Caco-2 (cell line): ENCODE data around the gene CLPX. TPM values are rescaled to one million over a fixed set of nuclear protein-coding genes. Genes with fewer than 3 reads are reported as not detected.

ENCODE experiments used
- BruUV-seq: library from RNA; stranded (reverse); fragments of 400-500 nt; replicated peaks from 2 replicates; lab custom pipeline; 2021; lab: Mats Ljungman, UMichigan
- CTCF ChIA-PET: fragments of 300-600 bp; sonication (Branson Sonifier 250); formaldehyde crosslinking; loops from one replicate; lab custom pipeline; 2022; ENCODE audit warnings: antibody characterized with exemption; lab: Charles Lee
- POLR2A ChIA-PET: fragments of 300-600 bp; sonication (Branson Sonifier 250); formaldehyde crosslinking; loops from one replicate; lab custom pipeline; 2022; ENCODE audit warnings: antibody characterized with exemption; lab: Charles Lee
- DNase-seq, 2 experiments: peaks; one replicate each; pipeline versions ENCODE4 v3.0.0 to v3.0.0-alpha.2; 2020 to 2022
- H3K27me3 ChIP-seq: replicated peaks from 2 replicates; pipeline ENCODE4 v1.6.0; 2011; ENCODE audit warnings: low read length; ENCODE audit not compliant: control insufficient read depth, insufficient read depth
- H3K36me3 ChIP-seq: 2 replicates; pipeline ENCODE4 v1.5.1; 2011; ENCODE audit warnings: low read length; ENCODE audit not compliant: control insufficient read depth, insufficient read depth
- H3K4me1 ChIP-seq: fragments of 250-450 bp; sonication (Bioruptor Pico); 2 replicates; pipeline ENCODE4 v1.5.1; 2020; ENCODE audit warnings: mild to moderate bottlenecking
- H3K4me3 ChIP-seq: 2 replicates; pipeline ENCODE4 v1.5.1; 2011; ENCODE audit warnings: low read depth, mild to moderate bottlenecking, control low read depth, low read length
- H3K9me3 ChIP-seq: fragments of 250-450 bp; sonication (Bioruptor Pico); 2 replicates; pipeline ENCODE4 v1.5.1; 2020; ENCODE audit warnings: mild to moderate bottlenecking, moderate library complexity
- H3K27ac Mint-ChIP-seq: one replicate; pipeline ENCODE4 v1.8.0; 2022; ENCODE audit warnings: mixed read lengths; ENCODE audit not compliant: unreplicated experiment
- H3K27me3 Mint-ChIP-seq: one replicate; pipeline ENCODE4 v1.8.0; 2022; ENCODE audit warnings: mixed read lengths; ENCODE audit not compliant: insufficient read depth, unreplicated experiment
- H3K36me3 Mint-ChIP-seq: one replicate; pipeline ENCODE4 v1.8.0; 2022; ENCODE audit warnings: mild to moderate bottlenecking, mixed read lengths; ENCODE audit not compliant: insufficient read depth, unreplicated experiment
- H3K4me1 Mint-ChIP-seq: one replicate; pipeline ENCODE4 v1.8.0; 2022; ENCODE audit warnings: low read depth, mixed read lengths; ENCODE audit not compliant: unreplicated experiment
- H3K4me3 Mint-ChIP-seq: one replicate; pipeline ENCODE4 v1.8.0; 2022; ENCODE audit warnings: mild to moderate bottlenecking, moderate library complexity, mixed read lengths; ENCODE audit not compliant: unreplicated experiment
- H3K9me3 Mint-ChIP-seq: one replicate; pipeline ENCODE4 v1.8.0; 2022; ENCODE audit warnings: mixed read lengths; ENCODE audit not compliant: unreplicated experiment
- CTCF ChIP-seq, 2 experiments: fragments of 200-600 bp in 1 of 2; IDR thresholded peaks; 1 replicate in 1 of 2; 2 replicates in 1 of 2; pipeline versions ENCODE4 v1.5.1 to v1.8.0; 2011 to 2022; ENCODE audit warnings: antibody characterized with exemption in 1 of 2, control low read depth in 1 of 2, inconsistent platforms in 1 of 2, low read depth in 1 of 2, low read length in 1 of 2, mild to moderate bottlenecking in 1 of 2, moderate library complexity in 1 of 2; ENCODE audit not compliant: insufficient read depth in 1 of 2, severe bottlenecking in 1 of 2, unreplicated experiment in 1 of 2
- intact Hi-C: fragments of 100-400 bp; cut with micrococcal nuclease; formaldehyde crosslinking; loops from one replicate; pipeline ENCODE4 v1.10.0; 2022; ENCODE audit not compliant: unreplicated experiment
- total RNA-seq: library from RNA; stranded (reverse); gene quantifications from 2 replicates; pipeline ENCODE4 v1.2.3, GENCODE V29; 2022

The CLPX gene
- total RNA-seq, 1 experiment from 2014 or later: 59.4 TPM

- ChIA-PET CTCF (no interaction called here), POLR2A (no interaction called here)
- Histone ChIP-seq H3K27me3 (no peaks in the 10 kb centered on the region), H3K36me3 (no peaks in the 10 kb centered on the region), H3K9me3 (no peaks in the 10 kb centered on the region), H3K4me3 (no peak overlapping the region), H3K4me1 (no peaks in the 10 kb centered on the region)
- no TSS peak for BruUV-seq
- Mint-ChIP-seq H3K9me3 (no peaks in the 10 kb centered on the region), H3K4me1 (no peaks in the 10 kb centered on the region), H3K36me3 (peaks cover 16% of the 10 kb centered on the region), H3K27me3 (no peaks in the 10 kb centered on the region), H3K27ac (no peak overlapping the region), H3K4me3 (no peak overlapping the region)
- no peak for TF ChIP-seq CTCF (IDR thresholded peaks at IDR 0.05; ENCODE audit: insufficient read depth in 1 of 2, low read depth in 1 of 2, low read length in 1 of 2, severe bottlenecking in 1 of 2, unreplicated experiment in 1 of 2)
- DNase-seq: no peak
- intact Hi-C loops: no loop called here
Measured at GRCh38 chr15:65163041-65163440, 22.1 kb downstream of the CLPX start.

- BruUV-seq: no TSS peak
- Histone ChIP-seq H3K9me3 (no peaks in the 10 kb centered on the region), H3K27me3 (no peaks in the 10 kb centered on the region), H3K4me1 (no peaks in the 10 kb centered on the region), H3K36me3 (no peaks in the 10 kb centered on the region), H3K4me3 (no peak overlapping the region)
- Mint-ChIP-seq H3K4me3 (no peak overlapping the region), H3K27ac (no peak overlapping the region), H3K36me3 (peaks cover 50% of the 10 kb centered on the region), H3K9me3 (no peaks in the 10 kb centered on the region), H3K4me1 (no peaks in the 10 kb centered on the region), H3K27me3 (no peaks in the 10 kb centered on the region)
- POLR2A ChIA-PET: no interaction called here
- CTCF ChIA-PET: interaction anchor here (0.6 kb wide), 1 partner anchor 135 kb away, joined by 3 read pairs; no protein-coding TSS in a partner anchor
- no peak for TF ChIP-seq CTCF (IDR thresholded peaks at IDR 0.05; ENCODE audit: insufficient read depth in 1 of 2, low read depth in 1 of 2, low read length in 1 of 2, severe bottlenecking in 1 of 2, unreplicated experiment in 1 of 2)
- intact Hi-C loops: no loop called here
- no peak for DNase-seq
Measured at GRCh38 chr15:65156692-65157091, 28.4 kb downstream of the CLPX start.

- Mint-ChIP-seq H3K4me3 (no peak overlapping the region), H3K36me3 (peaks cover 47% of the 10 kb centered on the region), H3K27me3 (no peaks in the 10 kb centered on the region), H3K27ac (no peak overlapping the region), H3K4me1 (no peaks in the 10 kb centered on the region), H3K9me3 (no peaks in the 10 kb centered on the region)
- ChIA-PET POLR2A (no interaction called here), CTCF (no interaction called here)
- DNase-seq: no peak
- Histone ChIP-seq H3K4me1 (no peaks in the 10 kb centered on the region), H3K36me3 (no peaks in the 10 kb centered on the region), H3K4me3 (no peak overlapping the region), H3K9me3 (no peaks in the 10 kb centered on the region), H3K27me3 (no peaks in the 10 kb centered on the region)
- no TSS peak for BruUV-seq
- intact Hi-C loops: no loop called here
- no peak for TF ChIP-seq CTCF (IDR thresholded peaks at IDR 0.05; ENCODE audit: insufficient read depth in 1 of 2, low read depth in 1 of 2, low read length in 1 of 2, severe bottlenecking in 1 of 2, unreplicated experiment in 1 of 2)
Measured at GRCh38 chr15:65154720-65155119, 30.4 kb downstream of the CLPX start.
